Trophoblast cell (in vitro differentiated cells and primary cell): ENCODE measurements around the gene CFAP46.

Experiments
- DNase-seq, 2 donors: peaks; one replicate each; pipeline ENCODE4 v3.0.0-alpha.2; 2016
- H2AFZ ChIP-seq: 2 replicates; pipeline ENCODE4 v1.6.1; 2013; ENCODE audit warnings: low read length, moderate library complexity, mild to moderate bottlenecking; ENCODE audit not compliant: insufficient read depth, poor library complexity
- H2AK5ac ChIP-seq: 2 replicates; pipeline ENCODE4 v1.6.1; 2013; ENCODE audit warnings: mild to moderate bottlenecking, low read length
- H2BK120ac ChIP-seq: 2 replicates; pipeline ENCODE4 v1.6.1; 2013; ENCODE audit warnings: low read length, mild to moderate bottlenecking, moderate library complexity; ENCODE audit not compliant: insufficient read depth, poor library complexity
- H2BK12ac ChIP-seq: 2 replicates; pipeline ENCODE4 v1.6.1; 2013; ENCODE audit warnings: mild to moderate bottlenecking, low read length, moderate library complexity
- H2BK5ac ChIP-seq: 2 replicates; pipeline ENCODE4 v1.6.1; 2013; ENCODE audit warnings: low read length, low read depth, moderate library complexity, mild to moderate bottlenecking; ENCODE audit not compliant: poor library complexity
- H3K14ac ChIP-seq: 2 replicates; pipeline ENCODE4 v1.6.1; 2013; ENCODE audit warnings: mild to moderate bottlenecking, low read length
- H3K18ac ChIP-seq: 2 replicates; pipeline ENCODE4 v1.6.1; 2013; ENCODE audit warnings: mild to moderate bottlenecking, low read length
- H3K23ac ChIP-seq: 2 replicates; pipeline ENCODE4 v1.6.1; 2013; ENCODE audit warnings: low read length
- H3K27ac ChIP-seq: 2 replicates; pipeline ENCODE4 v1.5.1; 2013; ENCODE audit warnings: low read depth, mild to moderate bottlenecking, inconsistent platforms, low read length, moderate library complexity
- H3K27me3 ChIP-seq: 2 replicates; pipeline ENCODE4 v1.6.1; 2013; ENCODE audit warnings: inconsistent platforms, mild to moderate bottlenecking, low read length, moderate library complexity; ENCODE audit not compliant: insufficient read depth
- H3K36me3 ChIP-seq, 2 experiments: 1 replicate in 1 of 2; 2 replicates in 1 of 2; pipeline ENCODE4 v1.6.1; 2013; ENCODE audit warnings: low read length in 2 of 2, mild to moderate bottlenecking in 2 of 2, moderate library complexity in 1 of 2; ENCODE audit not compliant: insufficient read depth in 2 of 2, control insufficient read depth in 1 of 2
- H3K4ac ChIP-seq: 2 replicates; pipeline ENCODE4 v1.6.1; 2013; ENCODE audit warnings: low read depth, mild to moderate bottlenecking, low read length, moderate library complexity
- H3K4me1 ChIP-seq, 2 experiments: 1 replicate in 1 of 2; 2 replicates in 1 of 2; pipeline ENCODE4 v1.6.1; 2013; ENCODE audit warnings: low read length in 2 of 2, mild to moderate bottlenecking in 2 of 2, moderate library complexity in 1 of 2; ENCODE audit not compliant: insufficient read depth in 2 of 2, control insufficient read depth in 1 of 2
- H3K4me2 ChIP-seq: 2 replicates; pipeline ENCODE4 v1.6.1; 2013; ENCODE audit warnings: inconsistent platforms, mild to moderate bottlenecking, low read length, moderate library complexity
- H3K4me3 ChIP-seq: 2 replicates; pipeline ENCODE4 v1.5.1; 2013; ENCODE audit warnings: mild to moderate bottlenecking, low read depth, low read length, inconsistent platforms
- H3K79me1 ChIP-seq: one replicate; pipeline ENCODE4 v1.6.1; 2013; ENCODE audit warnings: low read length
- H3K79me2 ChIP-seq: 2 replicates; pipeline ENCODE4 v1.6.1; 2013; ENCODE audit warnings: low read length, mild to moderate bottlenecking; ENCODE audit not compliant: control insufficient read depth, insufficient read depth, poor library complexity
- H3K9ac ChIP-seq: 2 replicates; pipeline ENCODE4 v1.6.1; 2013; ENCODE audit warnings: mild to moderate bottlenecking, low read length
- H3K9me3 ChIP-seq: 2 replicates; pipeline ENCODE4 v1.6.1; 2013; ENCODE audit warnings: low read depth, mild to moderate bottlenecking, control low read depth, inconsistent platforms, low read length; ENCODE audit not compliant: insufficient read depth
- H4K12ac ChIP-seq: 2 replicates; pipeline ENCODE4 v1.6.1; 2013; ENCODE audit warnings: low read depth, mild to moderate bottlenecking, low read length, moderate library complexity
- H4K8ac ChIP-seq: 2 replicates; pipeline ENCODE4 v1.6.1; 2013; ENCODE audit warnings: low read depth, mild to moderate bottlenecking, low read length, moderate library complexity
- H4K91ac ChIP-seq: one replicate; pipeline ENCODE4 v1.6.1; 2013; ENCODE audit warnings: low read depth, mild to moderate bottlenecking, low read length, moderate library complexity
- WGBS: extraction: QIAGEN DNeasy Blood & Tissue Kit; methylation state at CpG from one replicate; pipeline ENCODE4 v1.1.7; 2013; ENCODE audit warnings: missing lambda C conversion rate; ENCODE audit not compliant: insufficient read length, insufficient coverage; ENCODE audit errors: extremely low coverage; 5-methylcytosine and 5-hydroxymethylcytosine counted together

CFAP46 gene

DNA sequence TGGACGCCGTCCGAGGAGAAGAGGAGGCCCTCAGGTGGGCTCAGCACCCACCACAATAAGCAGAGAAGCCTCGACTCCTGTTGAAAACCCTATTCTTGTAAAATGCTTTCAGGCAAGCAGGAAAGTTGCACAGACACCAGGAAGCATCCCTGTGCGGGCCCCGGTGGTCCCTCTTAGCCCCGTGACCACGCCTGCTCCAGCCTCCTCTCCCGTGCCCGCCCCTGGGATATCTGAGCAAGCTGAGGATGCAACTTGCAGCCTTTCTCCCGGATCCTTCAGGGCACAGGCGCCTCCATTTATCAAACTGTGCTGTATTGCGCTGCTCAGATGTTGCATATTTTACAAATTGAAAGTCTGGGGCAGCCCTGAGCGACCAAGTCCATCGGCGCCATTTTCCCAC, 72.7 kb downstream of the CFAP46 start:
- DNase-seq, result no peak
- Histone ChIP-seq H2AK5ac (no peak overlapping the region), H3K9ac (no peak overlapping the region), H4K12ac (no peak overlapping the region), H3K27me3 (no peaks in the 10 kb centered on the region), H3K4me2 (no peak overlapping the region), H3K23ac (no peak overlapping the region), H3K27ac (no peak overlapping the region), H4K91ac (no peak overlapping the region), H3K18ac (no peak overlapping the region), H3K79me2 (no peaks in the 10 kb centered on the region), H3K36me3 (no peaks in the 10 kb centered on the region), H2AFZ (no peak overlapping the region), H3K4me1 (peaks cover 0 to 2% of the 10 kb centered on the region in 2 experiments), H3K14ac (no peak overlapping the region), H2BK120ac (no peak overlapping the region), H2BK12ac (no peak overlapping the region), H2BK5ac (no peak overlapping the region), H3K79me1 (no peaks in the 10 kb centered on the region), H4K8ac (no peak overlapping the region), H3K4me3 (no peak overlapping the region), H3K4ac (no peak overlapping the region), H3K9me3 (peaks cover 7% of the 10 kb centered on the region)
- no CpG with 5 or more reads among the region's 16 CpGs for WGBS

DNA sequence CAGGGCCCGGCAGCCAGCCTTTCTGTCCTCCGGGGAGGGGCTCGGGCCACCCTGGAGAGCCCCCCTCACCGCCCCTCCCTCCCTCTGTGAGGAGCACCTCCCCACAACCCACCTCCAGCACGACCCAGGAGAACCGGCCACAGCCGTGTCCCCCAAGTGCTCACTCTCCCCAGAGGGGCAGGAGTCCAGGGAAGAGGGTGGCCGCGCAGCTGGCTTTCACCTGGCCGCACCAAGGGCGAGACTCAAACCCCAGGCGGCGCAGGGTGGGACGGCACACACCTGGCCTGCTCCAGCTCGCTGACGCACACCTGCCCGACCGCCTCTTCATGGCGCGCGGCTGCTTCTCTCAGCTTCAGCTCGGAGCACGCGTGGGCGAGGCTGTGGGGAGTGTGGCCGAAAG, 73.4 kb downstream of the CFAP46 start:
- H3K9ac ChIP-seq, result no peak overlapping the region
- H3K14ac ChIP-seq, result no peak overlapping the region
- no peak overlapping the region for H3K4me2 ChIP-seq
- no peak overlapping the region for H2BK5ac ChIP-seq
- peaks cover 7% of the 10 kb centered on the region for H3K9me3 ChIP-seq
- H3K18ac ChIP-seq, result no peak overlapping the region
- H3K27ac ChIP-seq, result no peak overlapping the region
- WGBS, result no CpG with 5 or more reads among the region's 26 CpGs
- H2AFZ ChIP-seq, result no peak overlapping the region
- no peak overlapping the region for H2AK5ac ChIP-seq
- H3K79me1 ChIP-seq, result no peaks in the 10 kb centered on the region
- H4K91ac ChIP-seq, result no peak overlapping the region
- no peaks in the 10 kb centered on the region for H3K36me3 ChIP-seq
- H3K79me2 ChIP-seq, result no peaks in the 10 kb centered on the region
- H3K4me1 ChIP-seq, result peaks cover 0 to 2% of the 10 kb centered on the region in 2 experiments
- no peak overlapping the region for H3K23ac ChIP-seq
- DNase-seq, result no peak
- H3K4me3 ChIP-seq, result no peak overlapping the region
- no peak overlapping the region for H4K12ac ChIP-seq
- H2BK12ac ChIP-seq, result no peak overlapping the region
- no peak overlapping the region for H2BK120ac ChIP-seq
- H3K4ac ChIP-seq, result no peak overlapping the region
- H3K27me3 ChIP-seq, result no peaks in the 10 kb centered on the region
- H4K8ac ChIP-seq, result no peak overlapping the region

DNA sequence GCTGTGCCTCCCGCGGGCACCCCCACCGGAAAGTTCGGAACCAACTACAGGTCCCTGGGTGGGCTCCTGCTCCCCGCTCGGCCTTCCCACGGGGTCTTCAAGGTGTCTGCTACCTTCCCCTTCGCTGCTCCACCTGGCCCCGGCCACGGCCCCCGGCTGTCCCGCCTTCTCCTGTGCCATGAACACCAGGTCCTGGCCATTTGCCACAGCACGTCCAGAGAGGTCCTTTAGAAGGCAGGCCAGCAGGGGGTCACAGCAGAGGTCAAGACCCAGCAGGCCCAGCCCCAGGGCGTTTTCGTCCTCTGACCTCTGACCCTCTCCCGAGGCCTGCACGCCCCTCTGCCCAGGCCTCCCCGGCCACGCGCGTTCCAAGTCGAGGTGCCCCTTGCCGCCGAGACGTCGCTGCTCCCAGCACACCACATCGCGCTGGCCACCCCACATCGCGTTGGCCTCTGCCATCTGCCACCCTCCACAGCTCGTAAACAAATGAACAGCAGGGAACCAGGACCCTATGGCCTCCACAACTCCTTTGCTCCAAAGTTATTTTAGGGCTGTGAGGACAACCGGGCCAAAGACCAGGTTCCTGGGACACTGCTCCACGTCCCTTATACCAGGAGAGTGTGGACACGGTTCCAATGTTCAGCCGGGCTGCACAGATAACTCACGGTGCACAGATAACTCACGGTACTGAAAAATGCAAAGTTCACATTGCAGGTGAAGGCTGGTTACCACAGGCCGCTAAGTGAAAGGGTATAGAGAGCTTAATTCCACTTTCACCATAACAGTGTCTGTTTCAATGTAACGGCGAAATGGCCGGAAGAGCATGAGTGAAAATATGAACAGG, 74.3 kb downstream of the CFAP46 start:
- Histone ChIP-seq H2AK5ac (no peak overlapping the region), H3K79me1 (no peaks in the 10 kb centered on the region), H2AFZ (no peak overlapping the region), H4K12ac (no peak overlapping the region), H3K4me1 (peaks cover 0 to 2% of the 10 kb centered on the region in 2 experiments), H3K18ac (no peak overlapping the region), H3K4me2 (no peak overlapping the region), H4K91ac (no peak overlapping the region), H2BK120ac (no peak overlapping the region), H2BK5ac (no peak overlapping the region), H3K4me3 (no peak overlapping the region), H3K14ac (no peak overlapping the region), H4K8ac (no peak overlapping the region), H3K36me3 (no peaks in the 10 kb centered on the region), H2BK12ac (no peak overlapping the region), H3K27me3 (no peaks in the 10 kb centered on the region), H3K9me3 (peaks cover 7% of the 10 kb centered on the region), H3K23ac (no peak overlapping the region), H3K79me2 (no peaks in the 10 kb centered on the region), H3K4ac (no peak overlapping the region), H3K9ac (no peak overlapping the region), H3K27ac (no peak overlapping the region)
- WGBS, result no CpG with 5 or more reads among the region's 41 CpGs
- DNase-seq, result no peak

DNA sequence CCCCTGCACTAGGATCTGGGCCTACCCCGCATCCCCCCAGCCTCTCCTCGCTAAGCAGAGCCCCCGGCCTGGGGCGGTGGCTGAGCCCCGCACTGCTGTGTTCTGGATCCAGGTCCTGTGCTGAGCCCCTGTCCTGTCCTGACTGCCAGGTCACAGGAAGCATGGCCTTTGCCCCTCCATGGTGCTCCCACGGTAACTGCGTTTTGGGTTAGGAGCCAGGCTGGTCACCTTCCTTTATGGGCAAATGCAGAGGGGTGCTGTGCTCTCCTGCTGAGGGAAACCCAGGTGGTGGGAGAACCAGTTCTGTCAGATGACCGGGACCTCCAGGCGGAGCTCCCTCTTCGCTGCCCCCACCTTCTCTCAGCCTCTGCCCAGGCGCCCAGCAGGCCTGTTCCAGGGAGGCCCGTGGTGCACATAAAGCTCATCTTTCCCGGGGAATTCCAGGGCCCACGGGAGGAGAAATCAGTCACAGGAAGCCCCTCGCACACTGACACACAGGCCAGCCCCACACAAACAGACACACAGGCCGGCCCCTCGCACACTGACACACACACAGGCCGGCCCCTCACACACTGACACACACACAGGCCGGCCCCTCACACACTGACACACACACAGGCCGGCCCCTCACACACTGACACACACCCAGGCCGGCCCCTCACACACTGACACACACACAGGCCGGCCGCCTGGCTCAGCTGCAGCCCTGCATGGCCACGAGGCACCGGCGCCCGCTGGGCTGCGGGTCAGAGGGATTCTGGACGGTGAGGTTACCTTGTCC, 75.6 kb downstream of the CFAP46 start:
- Histone ChIP-seq H2BK120ac (no peak overlapping the region), H3K14ac (no peak overlapping the region)
- no CpG with 5 or more reads among the region's 29 CpGs for WGBS

More for the DNA sequence above, 75.6 kb downstream of the CFAP46 start:
- Histone ChIP-seq H3K9ac (no peak overlapping the region), H3K4me1 (peaks cover 0 to 2% of the 10 kb centered on the region in 2 experiments), H4K8ac (no peak overlapping the region), H3K4ac (no peak overlapping the region), H4K91ac (no peak overlapping the region), H3K36me3 (no peaks in the 10 kb centered on the region), H3K23ac (no peak overlapping the region), H3K79me2 (no peaks in the 10 kb centered on the region), H3K79me1 (no peaks in the 10 kb centered on the region), H3K27me3 (no peaks in the 10 kb centered on the region), H2BK5ac (no peak overlapping the region), H3K18ac (no peak overlapping the region), H2AK5ac (no peak overlapping the region), H3K4me2 (no peak overlapping the region), H2AFZ (no peak overlapping the region), H3K4me3 (no peak overlapping the region), H3K9me3 (peaks cover 7% of the 10 kb centered on the region), H3K27ac (no peak overlapping the region), H4K12ac (no peak overlapping the region), H2BK12ac (no peak overlapping the region)
- no peak for DNase-seq
